HepG2 (cell line): ENCODE measurements around the gene RERE. TPM values are rescaled to one million over a fixed set of nuclear protein-coding genes. Genes with fewer than 3 reads are reported as not detected.
A peak's percentile ranks its signal among the peaks of the same experiment; 100 is the strongest.

Source experiments
- ATAC-seq: fragments of 200-7000 bp; cut with Tn5 transposase; 3 replicates; pipeline ENCODE4 v1.9.1; 2020; ENCODE audit warnings: mild to moderate bottlenecking, moderate library complexity
- BruUV-seq: library from RNA; stranded (reverse); fragments of 400-500 nt; replicated peaks from 2 replicates; lab custom pipeline; 2021; lab: Mats Ljungman, UMichigan
- CTCF ChIA-PET: fragments of 300-600 bp; formaldehyde crosslinking; extraction: SDS; loops from one replicate; lab custom pipeline; 2021; ENCODE audit warnings: low total read pairs, inconsistent platforms, low intra/inter-chr PET ratio; lab: Yijun Ruan, JAX
- POLR2A ChIA-PET: fragments of 350-600 bp; sonication (Branson Sonifier 250); formaldehyde crosslinking; loops from one replicate; lab custom pipeline; 2020; ENCODE audit warnings: antibody characterized with exemption, inconsistent platforms; lab: Yijun Ruan, JAX
- DNase-seq: peaks from one replicate; pipeline ENCODE4 v3.0.0-alpha.2; 2015; ENCODE audit warnings: low spot score
- FAIRE-seq: peaks from 3 replicates; lab custom pipeline; 2011; peaks lifted over from hg19 to GRCh38; lab: Jason Lieb, UNC
- H2AFZ ChIP-seq: one replicate; pipeline ENCODE4 v1.6.1; 2011; ENCODE audit warnings: low read length, inconsistent platforms
- H3K27ac ChIP-seq: fragments of 300-600 bp; 3 replicates; pipeline ENCODE4 v1.8.0; 2011; ENCODE audit warnings: mixed run types, mild to moderate bottlenecking, mixed read lengths, low read length, inconsistent platforms; ENCODE audit not compliant: insufficient read depth; ENCODE audit errors: extremely low read length
- H3K27me3 ChIP-seq, 2 experiments: fragments of 200-600 bp in 1 of 2; 2 replicates in 1 of 2; 3 replicates in 1 of 2; pipeline versions ENCODE4 v1.6.0 to v1.8.0; 2011; ENCODE audit warnings: low read length in 2 of 2, mild to moderate bottlenecking in 2 of 2, moderate library complexity in 2 of 2, inconsistent platforms in 1 of 2; ENCODE audit not compliant: insufficient read depth in 2 of 2, control insufficient read depth in 1 of 2
- H3K36me3 ChIP-seq, 2 experiments: fragments of 200-600 bp in 1 of 2; replicated peaks in 1 of 2; 2 replicates in 1 of 2; 3 replicates in 1 of 2; pipeline versions ENCODE4 v1.5.1 to v1.8.0; 2011; ENCODE audit warnings: low read length in 2 of 2, inconsistent platforms in 1 of 2; ENCODE audit not compliant: insufficient read depth in 2 of 2, control insufficient read depth in 1 of 2
- H3K4me1 ChIP-seq: 2 replicates; pipeline ENCODE4 v1.5.1; 2012; ENCODE audit warnings: low read length, inconsistent platforms; ENCODE audit not compliant: insufficient read depth
- H3K4me2 ChIP-seq: 2 replicates; pipeline ENCODE4 v1.6.0; 2011; ENCODE audit warnings: low read depth, low read length, inconsistent platforms
- H3K4me3 ChIP-seq, 3 experiments: fragments of 200-600 bp in 1 of 3; sonication (generic), shearing (Covaris generic) in 1 of 3; replicated peaks in 1 of 3; 2 replicates each; pipeline ENCODE4 v1.5.1; 2011 to 2016; ENCODE audit warnings: low read length in 3 of 3, inconsistent platforms in 2 of 3, low read depth in 2 of 3, mild to moderate bottlenecking in 2 of 3, control low read depth in 1 of 3, mixed read lengths in 1 of 3; ENCODE audit not compliant: insufficient read depth in 1 of 3
- H3K79me2 ChIP-seq: one replicate; pipeline ENCODE4 v1.6.1; 2011; ENCODE audit warnings: low read length, inconsistent platforms; ENCODE audit not compliant: insufficient read depth
- H3K9ac ChIP-seq: 2 replicates; pipeline ENCODE4 v1.6.0; 2011; ENCODE audit warnings: mild to moderate bottlenecking, low read depth, low read length, inconsistent platforms; ENCODE audit not compliant: insufficient read depth
- H3K9me3 ChIP-seq: 2 replicates; pipeline ENCODE4 v1.5.1; 2012; ENCODE audit warnings: mild to moderate bottlenecking, low read length
- H4K20me1 ChIP-seq: 2 replicates; pipeline ENCODE4 v1.6.0; 2011; ENCODE audit warnings: inconsistent platforms, mild to moderate bottlenecking, low read length, moderate library complexity; ENCODE audit not compliant: insufficient read depth
- CEBPG ChIP-seq: IDR thresholded peaks from 2 replicates; pipeline ENCODE4 v1.6.1; 2016
- CREB1 ChIP-seq, 2 experiments: fragments of 450-650 bp in 1 of 2; IDR thresholded peaks; 2 replicates each; pipeline ENCODE4 v1.6.1; 2016 to 2017; ENCODE audit warnings: control low read depth in 1 of 2, mild to moderate bottlenecking in 1 of 2, missing compliant biosample characterization in 1 of 2, missing genetic modification characterization in 1 of 2
- DR1 ChIP-seq: sonication (generic); formaldehyde crosslinking; IDR thresholded peaks from 2 replicates; pipeline ENCODE4 v1.8.0; 2021; ENCODE audit warnings: mild to moderate bottlenecking, missing genetic modification reagents, inconsistent platforms
- KAT7 ChIP-seq: IDR thresholded peaks from 2 replicates; pipeline ENCODE4 v1.6.1; 2018; ENCODE audit warnings: borderline replicate concordance, missing compliant biosample characterization
- SETDB1 ChIP-seq: sonication (generic); formaldehyde crosslinking; IDR thresholded peaks from 2 replicates; pipeline ENCODE4 v1.5.1; 2020; ENCODE audit warnings: missing genetic modification reagents, mild to moderate bottlenecking, borderline replicate concordance
- ZFAT ChIP-seq: sonication (generic); formaldehyde crosslinking; conservative IDR thresholded peaks from 2 replicates; pipeline ENCODE4 v1.8.1; 2023; ENCODE audit warnings: missing genetic modification reagents, inconsistent platforms
- ZNF275 ChIP-seq: sonication (generic); formaldehyde crosslinking; IDR thresholded peaks from 2 replicates; pipeline ENCODE4 v1.8.0; 2022; ENCODE audit warnings: missing genetic modification reagents, mild to moderate bottlenecking, inconsistent platforms, borderline replicate concordance
- ZNF652 ChIP-seq: IDR thresholded peaks from 2 replicates; pipeline ENCODE4 v1.6.1; 2016; ENCODE audit warnings: low read depth, borderline replicate concordance
- ZNF678 ChIP-seq: sonication (generic); formaldehyde crosslinking; IDR thresholded peaks from 2 replicates; pipeline ENCODE4 v1.4.0; 2020; ENCODE audit warnings: mild to moderate bottlenecking, missing genetic modification reagents
- ZNF766 ChIP-seq: sonication (generic); formaldehyde crosslinking; IDR thresholded peaks from 2 replicates; pipeline ENCODE4 v1.5.0; 2020; ENCODE audit warnings: missing genetic modification reagents, borderline replicate concordance
- ZNF776 ChIP-seq: sonication (generic); formaldehyde crosslinking; IDR thresholded peaks from 2 replicates; pipeline ENCODE4 v1.4.0; 2020; ENCODE audit warnings: mild to moderate bottlenecking, missing genetic modification reagents
- WGBS: methylation state at CpG from one replicate; pipeline ENCODE4 v1.1.6; 2017; ENCODE audit warnings: low lambda C conversion rate; 5-methylcytosine and 5-hydroxymethylcytosine counted together
- in situ Hi-C: cut with HindIII; loops from 2 replicates; pipeline ENCODE4 v1.10.0; 2017; ENCODE audit warnings: low pct_unique_long_range_greater_than_20kb; ENCODE audit not compliant: extremely low pct_ligation_motif_present
- intact Hi-C: fragments of 100-400 bp; cut with micrococcal nuclease; formaldehyde crosslinking; loops from one replicate; pipeline ENCODE4 v1.10.0; 2022; ENCODE audit not compliant: unreplicated experiment
- polyA plus RNA-seq, 8 experiments: library from polyadenylated mRNA; depleted of rRNA in 3 of 8; stranded (reverse) in 7 of 8; unstranded in 1 of 8; fragments of >200 nt; fragmentation: Illumina TruSeq in 4 of 8; extraction: Trizol in 4 of 8; gene quantifications; 2 replicates each; pipeline versions ENCODE4 v1.2.1 to v1.2.3, GENCODE V29; 2011 to 2016; ENCODE audit warnings: low read depth in 4 of 8, missing spikeins in 1 of 8, mixed read lengths in 1 of 8; ENCODE audit not compliant: insufficient read depth in 1 of 8
- total RNA-seq, 5 experiments: library from RNA; depleted of rRNA; stranded (reverse); fragments of >200 nt; fragmentation: Illumina TruSeq; extraction: Trizol; gene quantifications; 2 replicates each; pipeline ENCODE4 v1.2.3, GENCODE V29; 2016; ENCODE audit warnings: low read depth in 1 of 5

Gene RERE
- total and polyA plus RNA-seq, 2 of the 13 experiments (the other 11 are each of a cell fraction or from before 2014, with no cell fraction given), result 18.3 to 21.9 TPM

- CTCF ChIA-PET, result no interaction called here
- BruUV-seq, result TSS peak; percentile 6
- H3K79me2 ChIP-seq, result peaks cover 76% of the 10 kb centered on the region
Measured at GRCh38 chr1:8386247-8386646, 431.2 kb downstream of the RERE start.

GRCh38 chr1:8384577-8384976 is 432.9 kb downstream of the RERE start:
- H3K9ac ChIP-seq, result no peak overlapping the region
- no peak overlapping the region for H2AFZ ChIP-seq
- H3K79me2 ChIP-seq, result peaks cover 74% of the 10 kb centered on the region
- no peak overlapping the region for H3K4me3 ChIP-seq
- ChIA-PET POLR2A (no interaction called here), CTCF (no interaction called here)
- peaks cover 58% of the 10 kb centered on the region for H4K20me1 ChIP-seq
- TF ChIP-seq CREB1 (IDR thresholded peaks at IDR 0.05), result peak; percentile 41; the same call in 1 of the 2 replicates
- TF ChIP-seq CREB1 (CRISPR knock-in tag; IDR thresholded peaks at IDR 0.05), result no peak
- no peak for TF ChIP-seq CEBPG (CRISPR knock-in tag)
- H3K27me3 ChIP-seq, result no peaks in the 10 kb centered on the region
- H3K36me3 ChIP-seq, result peaks cover 25 to 49% of the 10 kb centered on the region in 2 experiments
- in situ Hi-C loops (no loop called here), intact Hi-C loops (no loop called here)
- DNase-seq (no peak), ATAC-seq (no peak), FAIRE-seq (no peak)
- H3K4me2 ChIP-seq, result no peak overlapping the region
- no peak overlapping the region for H3K27ac ChIP-seq
- BruUV-seq, result no TSS peak
- WGBS, result 100% methylated on average over 1 of the region's 2 CpGs
- H3K9me3 ChIP-seq, result no peaks in the 10 kb centered on the region
- peaks cover 3% of the 10 kb centered on the region for H3K4me1 ChIP-seq

More at GRCh38 chr1:8386247-8386646, 431.2 kb downstream of the RERE start:
- peaks cover 53% of the 10 kb centered on the region for H4K20me1 ChIP-seq
- POLR2A ChIA-PET, result no interaction called here
- no peaks in the 10 kb centered on the region for H3K27me3 ChIP-seq
- H3K27ac ChIP-seq, result no peak overlapping the region
- ATAC-seq (no peak), DNase-seq (no peak), FAIRE-seq (no peak)
- H3K36me3 ChIP-seq, result peaks cover 20 to 52% of the 10 kb centered on the region in 2 experiments
- TF ChIP-seq ZNF652 (CRISPR knock-in tag) (no peak), DR1 (no peak), ZNF776 (CRISPR knock-in tag) (no peak), ZNF766 (CRISPR knock-in tag) (no peak), ZNF678 (no peak), KAT7 (no peak), ZNF275 (CRISPR knock-in tag) (no peak), SETDB1 (CRISPR knock-in tag) (no peak), ZFAT (no peak)
- no peaks in the 10 kb centered on the region for H3K9me3 ChIP-seq
- in situ Hi-C loops, result no loop called here
- no peak overlapping the region for H3K9ac ChIP-seq
- H3K4me2 ChIP-seq, result no peak overlapping the region
- H2AFZ ChIP-seq, result no peak overlapping the region
- H3K4me1 ChIP-seq, result no peaks in the 10 kb centered on the region
- no peak overlapping the region for H3K4me3 ChIP-seq
- intact Hi-C loops, result no loop called here
